Endothelial cell of umbilical vein (primary cell): ENCODE measurements around the gene SH3TC2. TPM values are rescaled to one million over a fixed set of nuclear protein-coding genes. Genes with fewer than 3 reads are reported as not detected.

Experiments used
- Bru-seq: library from RNA; stranded (reverse); fragments of 400-500 nt; gene quantifications from one replicate; lab custom pipeline; 2021; lab: Mats Ljungman, UMichigan
- BruChase-seq, 2 experiments: library from RNA; stranded (reverse); fragments of 400-500 nt; gene quantifications; one replicate each; lab custom pipeline; 2021; lab: Mats Ljungman, UMichigan
- BruUV-seq: library from RNA; stranded (reverse); fragments of 400-500 nt; replicated peaks from 2 replicates; lab custom pipeline; 2021; lab: Mats Ljungman, UMichigan
- CTCF ChIA-PET: fragments of 300-600, 350-600 bp; sonication (Branson Sonifier 250); formaldehyde crosslinking; loops from one replicate; lab custom pipeline; 2021; ENCODE audit warnings: antibody characterized with exemption, inconsistent platforms; lab: Charles Lee
- POLR2A ChIA-PET: fragments of 300-600, 350-600 bp; sonication (Branson Sonifier 250); formaldehyde crosslinking; loops from one replicate; lab custom pipeline; 2021; ENCODE audit warnings: antibody characterized with exemption, inconsistent platforms; lab: Charles Lee
- DNase-seq: peaks from one replicate; pipeline ENCODE4 v3.0.0-alpha.2; 2011; ENCODE audit warnings: low read depth, low spot score
- FAIRE-seq: peaks from 2 replicates; lab custom pipeline; 2011; peaks lifted over from hg19 to GRCh38; lab: Jason Lieb, UNC
- H2AFZ ChIP-seq: 2 replicates; pipeline ENCODE4 v1.6.0; 2012; ENCODE audit warnings: low read depth, low read length, control low read depth, inconsistent platforms
- H3K27ac ChIP-seq: 2 replicates; pipeline ENCODE4 v1.5.1; 2011; ENCODE audit warnings: low read depth, mild to moderate bottlenecking, control low read depth, low read length, moderate library complexity; ENCODE audit not compliant: insufficient read depth
- H3K27me3 ChIP-seq, 2 experiments: 2 replicates each; pipeline versions ENCODE4 v1.6.0 to v1.6.1; 2011; ENCODE audit warnings: low read length in 2 of 2, mixed read lengths in 1 of 2; ENCODE audit not compliant: control insufficient read depth in 2 of 2, insufficient read depth in 2 of 2
- H3K36me3 ChIP-seq, 2 experiments: 2 replicates in 1 of 2; 3 replicates in 1 of 2; pipeline ENCODE4 v1.5.1; 2011; ENCODE audit warnings: low read length in 2 of 2, mild to moderate bottlenecking in 1 of 2, moderate library complexity in 1 of 2; ENCODE audit not compliant: control insufficient read depth in 2 of 2, insufficient read depth in 2 of 2; ENCODE audit errors: extremely low read depth in 1 of 2
- H3K4me1 ChIP-seq: 3 replicates; pipeline ENCODE4 v1.5.1; 2011; ENCODE audit warnings: mild to moderate bottlenecking, low read length; ENCODE audit not compliant: control insufficient read depth, insufficient read depth; ENCODE audit errors: extremely low read depth
- H3K4me2 ChIP-seq: 2 replicates; pipeline ENCODE4 v1.6.1; 2011; ENCODE audit warnings: low read length, control low read depth, mixed read lengths; ENCODE audit not compliant: insufficient read depth
- H3K4me3 ChIP-seq, 3 experiments: fragments of 200-600 bp in 1 of 3; sonication (generic), shearing (Covaris generic) in 1 of 3; replicated peaks in 1 of 3; 2 replicates each; pipeline ENCODE4 v1.5.1; 2011 to 2016; ENCODE audit warnings: control low read depth in 3 of 3, low read length in 3 of 3, mild to moderate bottlenecking in 2 of 3, inconsistent platforms in 1 of 3, low read depth in 1 of 3, moderate library complexity in 1 of 3; ENCODE audit not compliant: insufficient read depth in 1 of 3
- H3K79me2 ChIP-seq: 2 replicates; pipeline ENCODE4 v1.6.0; 2012; ENCODE audit warnings: low read length, inconsistent platforms; ENCODE audit not compliant: control insufficient read depth, insufficient read depth
- H3K9ac ChIP-seq: replicated peaks from 2 replicates; pipeline ENCODE3; 2011; ENCODE audit warnings: low read length, control low read depth; ENCODE audit not compliant: insufficient read depth; ENCODE audit errors: extremely low read depth
- H3K9me1 ChIP-seq: replicated peaks from 3 replicates; pipeline ENCODE4 v1.6.0; 2011; ENCODE audit warnings: mild to moderate bottlenecking, low read length; ENCODE audit not compliant: control insufficient read depth, insufficient read depth; ENCODE audit errors: extremely low read depth
- H3K9me3 ChIP-seq: replicated peaks from 2 replicates; pipeline ENCODE4 v1.5.1; 2012; ENCODE audit warnings: low read length, inconsistent platforms; ENCODE audit not compliant: control insufficient read depth, insufficient read depth
- H4K20me1 ChIP-seq: replicated peaks from 2 replicates; pipeline ENCODE3; 2011; ENCODE audit warnings: mild to moderate bottlenecking, low read length; ENCODE audit not compliant: control insufficient read depth, insufficient read depth; ENCODE audit errors: extremely low read depth
- EZH2 ChIP-seq: IDR thresholded peaks from 2 replicates; pipeline ENCODE4 v1.6.1; 2012; ENCODE audit warnings: borderline replicate concordance, low read depth, mild to moderate bottlenecking, moderate library complexity, low read length, inconsistent platforms; ENCODE audit not compliant: severe bottlenecking
- GATA2 ChIP-seq: IDR thresholded peaks from 2 replicates; pipeline ENCODE4 v1.7.0; 2011; ENCODE audit warnings: low read depth, mild to moderate bottlenecking, moderate library complexity, mixed read lengths, low read length; ENCODE audit not compliant: insufficient read length, insufficient read depth
- POLR2A ChIP-seq: IDR thresholded peaks from 2 replicates; pipeline ENCODE4 v1.6.1; 2012; ENCODE audit warnings: low read depth, mild to moderate bottlenecking, control low read depth, low read length
- dilution Hi-C: fragments of 300-500 bp; cut with MboI; formaldehyde crosslinking; loops from one replicate; pipeline ENCODE4 v1.15.0; 2019; ENCODE audit warnings: low sequenced_read_pairs; ENCODE audit not compliant: extremely low pct_ligation_motif_present
- intact Hi-C: fragments of 100-400 bp; cut with micrococcal nuclease; formaldehyde crosslinking; loops from one replicate; pipeline ENCODE4 v1.10.0; 2022
- long read RNA-seq: library from polyadenylated mRNA; stranded (forward); transcript quantifications from one replicate; pipeline ENCODE4 v2.0.0, GENCODE V29; 2021
- polyA minus RNA-seq, 3 experiments: library from RNA; depleted of rRNA, polyadenylated mRNA; stranded (reverse); fragments of >200 nt; gene quantifications; 1 replicate in 1 of 3; 2 replicates in 2 of 3; pipeline ENCODE4 v1.2.3, GENCODE V29; 2011
- polyA plus RNA-seq, 4 experiments: library from polyadenylated mRNA; depleted of rRNA in 3 of 4; stranded (reverse) in 3 of 4; unstranded in 1 of 4; fragments of >200 nt; gene quantifications; 2 replicates each; pipeline versions ENCODE4 v1.2.1 to v1.2.3, GENCODE V29; 2011 to 2012; ENCODE audit warnings: missing spikeins in 1 of 4
- total RNA-seq: library from RNA; stranded (reverse); gene quantifications from 2 replicates; pipeline ENCODE4 v1.2.3, GENCODE V29; 2021

Gene SH3TC2
- 3.3 and 4.3 TPM in 2 replicates for total RNA-seq
- polyA plus RNA-seq, result 0.81 and 0.91 TPM in 2 replicates
- polyA plus RNA-seq (2011; cell fraction: cytosol; rRNA removed), result 0.80 and 0.86 TPM in 2 replicates
- polyA plus RNA-seq (2011; cell fraction: nucleus; rRNA removed), result 3.6 and 4.3 TPM in 2 replicates
- polyA plus RNA-seq (2012), result 0.38 and 0.75 TPM in 2 replicates
- polyA minus RNA-seq, result 2.9 and 3.1 TPM in 2 replicates
- polyA minus RNA-seq (2011; cell fraction: cytosol; rRNA and poly(A)+ RNA removed), result 1.5 TPM
- polyA minus RNA-seq (2011; cell fraction: nucleus; rRNA and poly(A)+ RNA removed), result 2.5 and 4.5 TPM in 2 replicates
- percentile 46 among the genes with signal in this experiment for Bru-seq, nascent RNA
- BruChase-seq, experiment 1, labeled RNA remaining after a 6-hour chase, result percentile 30 among the genes with signal in this experiment
- BruChase-seq, experiment 2, labeled RNA remaining after a 2-hour chase, result percentile 31 among the genes with signal in this experiment
- long read RNA-seq, partial matches to known transcripts, result 0 of 1 reads
- long read RNA-seq, other reads (novel, unspliced or antisense), result 1 of 1 reads

GRCh38 chr5:149063017-149063687, at the start of gene SH3TC2:
TSS of gene SH3TC2 (minus strand) at chr5:149063062. CDS start at chr5:149063022, 40 bp downstream.
- Histone ChIP-seq H3K4me1 (peaks cover 39% of the 10 kb centered on the region), H3K27me3 (no peaks in the 10 kb centered on the region), H3K9me1 (no peaks in the 10 kb centered on the region), H3K36me3 (no peaks in the 10 kb centered on the region), H3K79me2 (no peaks in the 10 kb centered on the region), H3K9ac (peak within 1 kb of the TSS; percentile 63), H3K4me2 (peak within 1 kb of the TSS; percentile 54), H4K20me1 (no peaks in the 10 kb centered on the region), H3K9me3 (no peaks in the 10 kb centered on the region), H3K4me3 (no peak within 1 kb of the TSS), H2AFZ (peak within 1 kb of the TSS; percentile 52), H3K27ac (peak within 1 kb of the TSS; percentile 97)
- intact Hi-C loops (loop anchor here (2.0 to 10.0 kb wide), 3 partner anchors 90 to 681 kb away; partner anchors contain the start of gene FBXO38), dilution Hi-C loops (no loop called here)
- FAIRE-seq (no peak), DNase-seq (peak; percentile 28)
- no peak for TF ChIP-seq EZH2
- TF ChIP-seq POLR2A, result peak; percentile 18
- no TSS peak for BruUV-seq
- ChIA-PET POLR2A (no interaction called here), CTCF (interaction anchor here (1.3 to 3.3 kb wide), 4 partner anchors 9 to 52 kb away, joined by 3 to 20 read pairs (median 7); no protein-coding TSS in a partner anchor)

DNA sequence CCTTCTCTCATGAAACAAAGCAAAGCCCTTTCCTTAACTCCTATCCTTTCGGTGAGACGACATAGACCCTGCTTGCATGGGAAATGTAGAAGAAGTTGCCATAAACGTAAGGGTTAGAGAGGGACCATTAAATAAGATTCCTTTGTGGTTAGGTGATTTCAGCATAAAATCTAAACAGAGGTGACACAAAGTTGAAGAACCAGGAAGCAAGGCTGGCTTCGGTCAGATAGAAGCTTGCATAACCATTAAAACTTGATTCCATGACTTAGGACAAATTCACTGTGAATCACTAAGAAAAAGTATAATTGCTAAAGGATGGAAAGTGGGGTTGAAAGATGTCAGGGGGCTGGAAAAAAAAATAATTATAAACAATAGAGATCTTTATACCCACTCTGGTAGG, 47.5 kb upstream of the SH3TC2 start:
- no TSS peak for BruUV-seq
- Histone ChIP-seq H2AFZ (no peak overlapping the region), H3K4me3 (no peak overlapping the region), H3K27ac (no peak overlapping the region), H4K20me1 (no peaks in the 10 kb centered on the region), H3K9me1 (no peaks in the 10 kb centered on the region), H3K79me2 (no peaks in the 10 kb centered on the region), H3K4me1 (peaks cover 6% of the 10 kb centered on the region), H3K4me2 (no peak overlapping the region), H3K9me3 (no peaks in the 10 kb centered on the region), H3K27me3 (no peaks in the 10 kb centered on the region), H3K9ac (no peak overlapping the region), H3K36me3 (no peaks in the 10 kb centered on the region)
- FAIRE-seq (no peak), DNase-seq (no peak)
- dilution Hi-C loops, result loop anchor here (25.0 kb wide), 1 partner anchor 373 kb away; no protein-coding TSS in a partner anchor
- intact Hi-C loops, result loop anchor here (5.0 kb wide), 1 partner anchor 303 kb away; no protein-coding TSS in a partner anchor
- CTCF ChIA-PET, result interaction anchor here (1.0 to 1.7 kb wide), 8 partner anchors 71 to 379 kb away, joined by 3 to 12 read pairs (median 3); no protein-coding TSS in a partner anchor
- POLR2A ChIA-PET, result no interaction called here
- TF ChIP-seq GATA2, result no peak
